ENCODE data around the gene RNU1-2. TPM values are rescaled to one million over a fixed set of nuclear protein-coding genes. Genes with fewer than 3 reads are reported as not detected.
"Not testable (repeated sequence)": the region's sequence is repeated elsewhere in the genome, so short reads cannot be mapped to it uniquely, and the experiment has no call there.

Gene RNU1-2
- total RNA-seq, 1 experiment from 2014 or later, result under 0.01 TPM

DNA sequence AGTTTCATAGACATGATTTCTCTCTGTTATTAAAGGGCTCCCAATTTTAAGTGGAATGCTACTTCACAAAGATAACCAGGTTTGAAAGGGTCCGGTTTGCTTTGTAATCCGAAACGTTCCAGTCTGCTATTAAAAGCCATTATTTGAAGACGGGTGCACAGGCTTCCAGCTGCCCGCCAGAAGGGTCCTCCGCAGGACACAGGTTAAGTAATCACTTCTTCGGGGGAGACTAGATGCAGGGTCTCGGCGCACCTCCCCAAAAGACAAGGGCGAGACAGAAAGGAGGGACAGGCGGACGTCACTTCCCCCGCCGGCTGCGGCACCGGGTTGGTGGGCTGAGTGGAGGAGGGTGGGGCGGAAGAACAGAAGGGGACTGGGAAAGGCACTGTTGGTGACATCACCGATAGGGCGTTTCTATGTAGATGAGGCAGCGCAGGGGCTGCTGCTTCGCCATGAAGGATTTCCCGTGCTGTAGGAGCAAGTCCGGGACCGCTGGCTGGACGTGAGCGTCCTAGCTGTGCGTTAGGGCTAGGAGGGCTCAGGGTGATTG, 8.9 kb downstream of the RNU1-2 start:
- DNase-seq (ENCODE audit: low read depth, low spot score), result peak; percentile 99
- in situ Hi-C loops (cut with HindIII; ENCODE audit: low pct_unique_long_range_greater_than_20kb, low sequenced_read_pairs), result no loop called here

GRCh38 chr1:16905110-16905867, 9.5 kb downstream of the RNU1-2 start:
- DNase-seq (ENCODE audit: low read depth, low spot score), result peak; percentile 82
- in situ Hi-C loops (cut with HindIII; ENCODE audit: low pct_unique_long_range_greater_than_20kb, low sequenced_read_pairs), result no loop called here

GRCh38 chr1:16905868-16906702, 10.3 kb downstream of the RNU1-2 start:
- in situ Hi-C loops (cut with HindIII; ENCODE audit: low pct_unique_long_range_greater_than_20kb, low sequenced_read_pairs), result no loop called here
- DNase-seq (ENCODE audit: low read depth, low spot score), result no peak

DNA sequence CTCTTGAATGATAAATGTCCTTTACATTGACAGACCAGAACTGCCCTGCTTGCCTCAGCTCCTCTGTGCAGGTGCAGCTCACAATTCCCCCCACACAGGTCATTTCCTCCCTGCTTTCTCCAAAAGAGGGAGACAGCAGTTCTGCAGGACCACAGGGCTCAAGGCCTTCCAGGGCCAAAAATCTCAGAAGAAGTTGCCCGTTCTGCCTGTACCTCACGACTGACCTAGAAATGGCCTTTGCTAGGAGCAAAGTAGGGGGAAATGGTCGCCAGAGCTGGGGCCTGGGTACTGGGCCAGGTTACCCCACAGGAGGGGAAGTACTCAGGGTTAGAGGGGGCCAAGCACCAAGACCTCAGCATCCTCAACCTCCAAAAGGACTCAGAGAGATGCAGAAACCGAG, 11.1 kb downstream of the RNU1-2 start:
- in situ Hi-C loops (cut with HindIII; ENCODE audit: low pct_unique_long_range_greater_than_20kb, low sequenced_read_pairs), result no loop called here
- DNase-seq (ENCODE audit: low read depth, low spot score), result no peak

- DNase-seq (ENCODE audit: low read depth, low spot score), result no peak
- in situ Hi-C loops (cut with HindIII; ENCODE audit: low pct_unique_long_range_greater_than_20kb, low sequenced_read_pairs), result no loop called here
These were observed 12.3 kb downstream of the RNU1-2 start for GRCh38 chr1:16907870-16908758.

DNA sequence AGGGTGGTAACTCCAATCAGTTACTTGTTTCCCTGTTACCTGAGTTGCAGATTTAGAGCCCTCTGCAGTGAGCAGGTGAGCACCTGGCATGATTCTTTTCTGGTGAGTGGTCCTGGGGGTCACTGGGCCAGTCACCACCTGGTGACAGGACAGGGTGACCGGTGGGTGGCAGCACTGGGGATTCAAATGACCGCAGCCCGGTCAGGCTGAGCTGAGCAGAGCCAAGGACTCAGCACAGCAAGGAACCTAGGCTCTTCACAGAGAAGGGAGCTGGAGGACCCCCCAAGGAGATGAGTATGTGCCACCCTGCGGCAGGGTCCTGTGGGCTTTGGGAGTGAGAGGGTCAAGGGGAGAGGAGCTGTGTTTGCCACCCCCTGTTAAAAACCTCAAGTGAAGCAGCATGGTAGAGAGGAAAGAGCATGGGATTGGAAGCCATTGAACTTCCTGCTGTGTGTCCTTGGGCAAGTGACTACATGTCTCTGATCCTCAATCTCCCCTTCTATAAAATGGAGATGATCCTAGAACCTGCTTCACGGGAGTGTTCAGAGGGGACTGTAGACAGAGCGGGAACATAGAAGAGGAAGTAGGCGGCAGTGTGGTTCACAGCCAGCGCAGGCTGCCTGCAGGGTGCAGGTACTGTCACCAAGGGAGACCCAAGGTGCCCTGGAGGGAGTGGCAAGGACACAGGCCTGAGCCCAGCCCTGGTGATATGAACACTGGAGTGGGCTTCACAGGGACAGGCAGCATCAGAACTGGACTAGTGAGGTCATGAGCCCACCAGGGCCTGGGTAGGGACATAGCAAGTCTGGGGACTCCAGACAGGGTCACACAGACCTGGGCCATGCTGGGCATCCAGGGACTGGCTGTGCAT, 16.3 kb downstream of the RNU1-2 start:
- in situ Hi-C loops (cut with HindIII; ENCODE audit: low pct_unique_long_range_greater_than_20kb, low sequenced_read_pairs); DNase-seq (ENCODE audit: low read depth, low spot score): not testable (repeated sequence)

DNA sequence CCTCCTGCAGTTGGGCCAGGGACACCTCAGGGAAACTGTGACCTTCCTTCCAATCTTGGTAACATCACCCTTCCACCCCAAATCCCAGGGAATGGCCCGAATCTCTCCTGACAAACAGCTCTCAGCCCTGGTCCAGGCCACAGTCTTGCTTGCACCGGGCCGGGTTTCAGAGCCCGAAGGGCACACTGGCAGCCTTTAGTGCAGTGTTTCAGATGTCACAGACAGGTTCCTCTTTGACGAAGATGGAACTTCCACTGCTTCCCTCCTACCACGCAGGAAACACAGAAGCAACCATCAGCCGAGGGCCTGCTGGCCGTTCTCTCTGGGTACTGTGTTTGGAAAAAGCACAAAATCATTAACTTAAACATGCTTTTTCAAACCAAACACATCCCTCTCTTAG, 17.0 kb downstream of the RNU1-2 start:
- DNase-seq (ENCODE audit: low read depth, low spot score); in situ Hi-C loops (cut with HindIII; ENCODE audit: low pct_unique_long_range_greater_than_20kb, low sequenced_read_pairs): not testable (repeated sequence)

DNA sequence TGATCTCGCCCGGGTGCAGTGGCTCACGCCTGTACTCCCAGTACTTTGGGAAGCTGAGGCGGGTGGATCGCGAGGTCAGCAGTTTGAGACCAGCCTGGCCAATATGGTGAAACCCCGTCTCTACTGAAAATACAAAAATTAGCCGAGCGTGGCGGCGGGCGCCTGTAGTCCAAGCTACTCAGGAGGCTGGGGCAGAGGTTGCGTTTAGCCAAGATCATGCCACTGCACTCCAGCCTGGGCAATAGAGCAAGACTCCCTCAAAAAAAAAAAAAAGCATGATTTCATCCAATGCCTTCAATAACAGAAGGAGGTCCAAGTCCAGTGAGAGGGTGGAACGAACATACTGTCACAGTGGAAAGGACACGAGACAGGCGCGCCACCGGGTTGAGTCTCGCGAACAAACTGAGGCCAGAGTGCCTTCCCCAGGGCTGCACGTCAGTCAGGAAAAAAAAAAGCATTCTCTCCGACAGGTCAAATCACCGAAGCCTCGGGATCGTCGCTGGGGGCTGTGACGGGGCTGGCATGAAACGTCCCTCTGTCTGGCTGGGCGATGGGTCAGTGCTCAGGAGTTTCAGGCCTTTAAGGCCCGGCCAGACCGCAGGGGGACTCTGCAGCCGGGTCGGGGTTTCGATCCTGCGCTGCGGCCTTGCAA, 17.5 kb downstream of the RNU1-2 start:
- in situ Hi-C loops (cut with HindIII; ENCODE audit: low pct_unique_long_range_greater_than_20kb, low sequenced_read_pairs), result no loop called here
- DNase-seq (ENCODE audit: low read depth, low spot score), result no peak

GRCh38 chr1:16913833-16914662, 18.3 kb downstream of the RNU1-2 start:
- peak; percentile 95 for DNase-seq (ENCODE audit: low read depth, low spot score)
- in situ Hi-C loops (cut with HindIII; ENCODE audit: low pct_unique_long_range_greater_than_20kb, low sequenced_read_pairs), result no loop called here

- in situ Hi-C loops (cut with HindIII; ENCODE audit: low pct_unique_long_range_greater_than_20kb, low sequenced_read_pairs); DNase-seq (ENCODE audit: low read depth, low spot score): not testable (repeated sequence)
These were observed 19.3 kb downstream of the RNU1-2 start for GRCh38 chr1:16914928-16915626.

- in situ Hi-C loops (cut with HindIII; ENCODE audit: low pct_unique_long_range_greater_than_20kb, low sequenced_read_pairs), result no loop called here
- peak; percentile 47 for DNase-seq (ENCODE audit: low read depth, low spot score)
These were observed 19.8 kb downstream of the RNU1-2 start for GRCh38 chr1:16915627-16915973.

- DNase-seq (ENCODE audit: low read depth, low spot score); in situ Hi-C loops (cut with HindIII; ENCODE audit: low pct_unique_long_range_greater_than_20kb, low sequenced_read_pairs): not testable (repeated sequence)
These were observed 20.5 kb downstream of the RNU1-2 start for GRCh38 chr1:16916036-16916880.

DNA sequence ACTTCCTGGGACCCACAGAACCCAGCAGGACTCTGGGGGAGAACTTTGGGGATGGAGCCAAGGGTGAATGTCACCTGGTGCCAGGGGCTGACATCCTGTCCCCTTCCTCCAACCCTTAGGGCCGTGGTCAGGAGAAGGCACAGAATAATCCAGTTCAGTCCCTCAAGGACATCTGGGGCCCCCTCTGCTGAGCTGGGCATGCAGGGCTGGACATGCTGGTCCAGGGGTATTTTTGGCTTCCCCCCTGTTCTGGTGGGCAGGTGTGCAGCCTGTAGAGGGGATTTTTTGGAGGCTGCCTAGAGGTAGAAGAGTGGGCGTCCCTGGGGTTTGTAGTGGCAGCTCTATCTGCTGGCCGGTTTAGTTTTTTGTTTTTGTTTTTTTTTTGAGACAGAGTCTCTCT, 22.6 kb downstream of the RNU1-2 start:
- in situ Hi-C loops (cut with HindIII; ENCODE audit: low pct_unique_long_range_greater_than_20kb, low sequenced_read_pairs), result no loop called here
- DNase-seq (ENCODE audit: low read depth, low spot score), result no peak

GRCh38 chr1:16918936-16919665, 23.3 kb downstream of the RNU1-2 start:
- DNase-seq (ENCODE audit: low read depth, low spot score); in situ Hi-C loops (cut with HindIII; ENCODE audit: low pct_unique_long_range_greater_than_20kb, low sequenced_read_pairs): not testable (repeated sequence)
